ENCODE data around the gene TMEM212. TPM values are rescaled to one million over a fixed set of nuclear protein-coding genes. Genes with fewer than 3 reads are reported as not detected.
A peak's percentile ranks its signal among the peaks of the same experiment; 100 is the strongest.

TMEM212 gene
- not detected in 2 replicates for total RNA-seq (2021)
- long read RNA-seq, result 0 reads

GRCh38 chr3:171842864-171843518 is at the start of gene TMEM212:
TSS of gene TMEM212 (plus strand) at chr3:171843349. CDS start at chr3:171843384, 35 bp downstream.
- H3K23me2 ChIP-seq (ENCODE audit: insufficient read length, low read depth, low read length, poor library complexity, severe bottlenecking), result no peaks in the 10 kb centered on the region
- H3K23ac ChIP-seq (ENCODE audit: insufficient read length, low read depth, low read length), result no peak within 1 kb of the TSS
- no peak within 1 kb of the TSS for H3K14ac ChIP-seq (ENCODE audit: insufficient read depth, low read length)
- H3K9ac ChIP-seq (ENCODE audit: extremely low read depth, insufficient read length, low read length), result no peak within 1 kb of the TSS
- no peak within 1 kb of the TSS for H3K18ac ChIP-seq (ENCODE audit: insufficient read length, low read depth, low read length)
- no peak within 1 kb of the TSS for H3T11ph ChIP-seq (ENCODE audit: low read length)
- Mint-ChIP-seq H3K4me1 (peaks cover 12 to 22% of the 10 kb centered on the region in 2 experiments), H3K4me3 (no peak within 1 kb of the TSS), H3K9me3 (no peaks in the 10 kb centered on the region; a peak in 1 of 5 replicates), H3K27me3 (ENCODE audit: low read depth) (no peaks in the 10 kb centered on the region), H3K36me3 (ENCODE audit: insufficient read depth in 1 of 3, low read depth in 3 of 3) (no peaks in the 10 kb centered on the region), H3K27ac (no peak within 1 kb of the TSS)
- no peak within 1 kb of the TSS for H2BK20ac ChIP-seq (ENCODE audit: low read depth, low read length, poor library complexity, severe bottlenecking)
- no peak within 1 kb of the TSS for H3K27ac ChIP-seq (ENCODE audit: insufficient read length, low read depth, low read length)
- H3K56ac ChIP-seq (ENCODE audit: insufficient read length, low read depth, low read length), result no peak within 1 kb of the TSS
- H4K5ac ChIP-seq (ENCODE audit: insufficient read length, low read depth, low read length), result no peak within 1 kb of the TSS
- no peaks in the 10 kb centered on the region for H3K9me3 ChIP-seq (ENCODE audit: control insufficient read depth, low read depth, low read length)
- H2BK5ac ChIP-seq (ENCODE audit: insufficient read length, low read length), result no peak within 1 kb of the TSS
- H3K4me1 ChIP-seq (ENCODE audit: insufficient read depth, low read length), result 0 out of 2 replicates have a peak, but pooled peaks cover 2% of the 10 kb centered on the region
- no peak within 1 kb of the TSS for H4K91ac ChIP-seq (ENCODE audit: insufficient read length, low read depth, low read length)
- no peak for TF ChIP-seq CTCF (conservative IDR thresholded peaks at IDR 0.05)
- no peaks in the 10 kb centered on the region for H3K27me3 ChIP-seq (ENCODE audit: insufficient read depth, low read length)
- H2AFZ ChIP-seq (ENCODE audit: low read length), result peak within 1 kb of the TSS; percentile 73
- H4K20me1 ChIP-seq (ENCODE audit: control insufficient read depth, insufficient read depth, insufficient read length), result no peaks in the 10 kb centered on the region
- no peaks in the 10 kb centered on the region for H3K79me1 ChIP-seq (ENCODE audit: insufficient read depth, low read depth, low read length, poor library complexity, severe bottlenecking)
- no peak within 1 kb of the TSS for H2BK15ac ChIP-seq (ENCODE audit: low read depth, low read length)
- no peak within 1 kb of the TSS for H3K4ac ChIP-seq (ENCODE audit: low read depth, low read length)
- no peak within 1 kb of the TSS for H3K4me2 ChIP-seq (ENCODE audit: insufficient read depth, insufficient read length, low read length)
- no peaks in the 10 kb centered on the region for H3K79me2 ChIP-seq (ENCODE audit: insufficient read depth, low read length)
- no peak within 1 kb of the TSS for H4K8ac ChIP-seq (replicated peaks; ENCODE audit: insufficient read length, low read depth, low read length)
- no CpG with 5 or more reads among the region's 5 CpGs for WGBS (ENCODE audit: extremely low coverage, insufficient read length, low lambda C conversion rate)
- no peak within 1 kb of the TSS for H2BK12ac ChIP-seq (ENCODE audit: insufficient read length, low read depth, low read length)
- no peak within 1 kb of the TSS for H2BK120ac ChIP-seq (ENCODE audit: low read depth, low read length, poor library complexity, severe bottlenecking)
- no peak within 1 kb of the TSS for H2AK5ac ChIP-seq (ENCODE audit: insufficient read length, low read length)
- no peak for DNase-seq

All from H9 (cell line).